ENCODE data around the gene CILP2. TPM values are rescaled to one million over a fixed set of nuclear protein-coding genes. Genes with fewer than 3 reads are reported as not detected.

Gene CILP2
- total and polyA plus RNA-seq, 2 of the 8 experiments (the other 6 are each of a cell fraction or from before 2014, with no cell fraction given) = 4.4 to 5.8 TPM

DNA sequence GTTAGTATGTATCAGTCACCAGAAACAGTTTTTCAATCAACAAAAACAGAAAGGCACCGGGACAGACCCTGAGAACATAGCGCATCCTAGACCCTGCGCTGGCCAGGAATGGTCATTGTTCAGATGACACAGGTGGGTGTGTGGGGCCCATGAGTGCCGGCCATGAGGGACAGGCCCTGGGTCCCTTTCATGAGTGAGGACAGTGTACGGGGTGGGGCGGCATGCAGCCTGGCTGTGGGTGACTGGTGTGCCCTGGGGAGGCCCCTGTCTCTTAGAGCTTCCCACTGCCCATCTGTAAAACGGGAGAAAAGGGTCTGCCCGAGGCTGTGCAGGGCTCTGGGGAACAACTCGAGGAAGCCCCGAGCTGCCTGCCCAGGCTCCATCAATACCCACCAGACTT, 54.6 kb downstream of the CILP2 start:
- H2BK15ac ChIP-seq (ENCODE audit: low read length) = no peak overlapping the region
- H3K9ac ChIP-seq (replicated peaks in 1 of 4; ENCODE audit: extremely low read depth in 1 of 4, low read depth in 3 of 4, low read length in 3 of 4) = no peak overlapping the region
- H4K8ac ChIP-seq (ENCODE audit: extremely low read depth, insufficient read depth, low read length) = no peak overlapping the region
- no peak overlapping the region for H3K27ac ChIP-seq (ENCODE audit: low read depth, low read length)
- no peak overlapping the region for H4K91ac ChIP-seq (replicated peaks; ENCODE audit: insufficient read length, low read length)
- H3K56ac ChIP-seq (replicated peaks; ENCODE audit: insufficient read length, low read depth, low read length) = no peak overlapping the region
- no peak overlapping the region for H3K4ac ChIP-seq (replicated peaks; ENCODE audit: insufficient read length, low read depth, low read length)
- H2BK120ac ChIP-seq (replicated peaks; ENCODE audit: low read depth, low read length) = no peak overlapping the region
- H2BK5ac ChIP-seq (ENCODE audit: low read depth, low read length) = 0 out of 2 replicates have a peak overlapping the region, but pooled peaks have one; percentile 71
- no peaks in the 10 kb centered on the region for H3K23me2 ChIP-seq (ENCODE audit: low read depth, low read length)
- H3K4me1 ChIP-seq (replicated peaks in 1 of 4; ENCODE audit: control insufficient read depth in 3 of 4, insufficient read depth in 4 of 4, low read length in 3 of 4) = peaks cover 5 to 12% (median 9%) of the 10 kb centered on the region in 4 experiments
- H3K79me1 ChIP-seq (ENCODE audit: low read depth, low read length) = no peaks in the 10 kb centered on the region
- H3K36me3 ChIP-seq (ENCODE audit: control insufficient read depth in 2 of 4, insufficient read depth in 4 of 4, low read length in 3 of 4) = no peaks in the 10 kb centered on the region
- WGBS, 2 experiments (ENCODE audit: extremely low coverage in 1 of 2, insufficient coverage in 1 of 2, insufficient read length in 1 of 2, insufficient replicate concordance in 2 of 2, low coverage in 1 of 2, low lambda C conversion rate in 2 of 2, missing lambda C conversion rate in 1 of 2) = 95% methylated on average over 10 of the region's 10 CpGs; no CpG with 5 or more reads in 1 of the 2 experiments
- no peak for DNase-seq (ENCODE audit: low read depth in 1 of 2, low spot score in 2 of 2)
- no peaks in the 10 kb centered on the region for H3K9me3 ChIP-seq (ENCODE audit: insufficient read depth in 2 of 2, low read depth in 1 of 2, low read length in 1 of 2)
- no peak overlapping the region for H2BK12ac ChIP-seq (ENCODE audit: low read depth, low read length)
- H4K20me1 ChIP-seq (replicated peaks in 1 of 2; ENCODE audit: control insufficient read depth in 1 of 2, insufficient read depth in 2 of 2, low read length in 2 of 2) = no peaks in the 10 kb centered on the region
- H3K27me3 ChIP-seq (replicated peaks in 1 of 4; ENCODE audit: control insufficient read depth in 3 of 4, extremely low read depth in 1 of 4, insufficient read depth in 3 of 4, low read length in 3 of 4) = no peaks in the 10 kb centered on the region
- no peak overlapping the region for H2AFZ ChIP-seq (ENCODE audit: low read length)
- ChIA-PET POLR2A (ENCODE audit: partially characterized antibody) (interaction anchor here (0.9 kb wide), 1 partner anchor 51 kb away, joined by 3 read pairs; the partner anchor contains the start of gene GMIP), CTCF (ENCODE audit: partially characterized antibody) (interaction anchor here (1.6 to 1.9 kb wide), 2 partner anchors 16 to 38 kb away, joined by 4 to 7 read pairs; no protein-coding TSS in a partner anchor)
- H3K18ac ChIP-seq (ENCODE audit: extremely low read depth, low read length) = no peak overlapping the region
- no peak overlapping the region for H3K23ac ChIP-seq (ENCODE audit: insufficient read length)
- no peak overlapping the region for H3K4me2 ChIP-seq (ENCODE audit: insufficient read depth in 1 of 2, low read depth in 2 of 2, low read length in 2 of 2)
- no peak for TF ChIP-seq TAF1 (IDR thresholded peaks at IDR 0.05; ENCODE audit: low read depth, low read length)
- no peaks in the 10 kb centered on the region for H3K79me2 ChIP-seq (ENCODE audit: control insufficient read depth in 1 of 2, insufficient read depth in 2 of 2, low read length in 2 of 2)
- no peak overlapping the region for H3K14ac ChIP-seq (ENCODE audit: insufficient read length)
- no peak overlapping the region for H3K4me3 ChIP-seq (ENCODE audit: extremely low read depth in 1 of 4, insufficient read depth in 2 of 4, low read depth in 3 of 4, low read length in 4 of 4)
- no peak for FAIRE-seq
- H2AK5ac ChIP-seq (ENCODE audit: low read depth, low read length) = no peak overlapping the region
- no peak overlapping the region for H2BK20ac ChIP-seq (ENCODE audit: low read length)
- H4K5ac ChIP-seq (ENCODE audit: insufficient read length, low read depth, low read length) = no peak overlapping the region

Measured in H1 (cell line).